COR-L47 (cell line): ENCODE data around the gene FCGR3B.
"Not testable (repeated sequence)": the region's sequence is repeated elsewhere in the genome, so short reads cannot be mapped to it uniquely, and the experiment has no call there.

Experiments used
- DNase-seq: peaks from one replicate; lab custom pipeline; 2025; lab: John Stamatoyannopoulos, UW

Gene FCGR3B

GRCh38 chr1:161638251-161638993 lies 7.4 kb upstream of the FCGR3B start:
- not testable (repeated sequence) for DNase-seq

- DNase-seq = not testable (repeated sequence)
Measured at GRCh38 chr1:161636976-161637375, 6.0 kb upstream of the FCGR3B start.

GRCh38 chr1:161636189-161636782 lies 5.3 kb upstream of the FCGR3B start:
- not testable (repeated sequence) for DNase-seq

- DNase-seq = not testable (repeated sequence)
Measured at GRCh38 chr1:161634993-161635392, 4.0 kb upstream of the FCGR3B start.

GRCh38 chr1:161630128-161630742 lies 741 bp downstream of the FCGR3B start:
- DNase-seq = not testable (repeated sequence)

GRCh38 chr1:161626445-161627146 lies 4.4 kb downstream of the FCGR3B start:
- not testable (repeated sequence) for DNase-seq

- DNase-seq = not testable (repeated sequence)
Measured at GRCh38 chr1:161624605-161625004, 6.4 kb downstream of the FCGR3B start.

- DNase-seq = not testable (repeated sequence)
Measured at GRCh38 chr1:161623401-161624051, 7.5 kb downstream of the FCGR3B start.

- not testable (repeated sequence) for DNase-seq
Measured at GRCh38 chr1:161622054-161622453, 8.9 kb downstream of the FCGR3B start.

GRCh38 chr1:161621181-161622000 lies 9.6 kb downstream of the FCGR3B start:
- DNase-seq = not testable (repeated sequence)

- DNase-seq = not testable (repeated sequence)
Measured at GRCh38 chr1:161620399-161620798, 10.6 kb downstream of the FCGR3B start.

- not testable (repeated sequence) for DNase-seq
Measured at GRCh38 chr1:161618517-161618916, 12.5 kb downstream of the FCGR3B start.

GRCh38 chr1:161616417-161616816 lies 14.6 kb downstream of the FCGR3B start:
- not testable (repeated sequence) for DNase-seq

- not testable (repeated sequence) for DNase-seq
Measured at GRCh38 chr1:161613142-161613514, 17.8 kb downstream of the FCGR3B start.

GRCh38 chr1:161612322-161613141 lies 18.4 kb downstream of the FCGR3B start:
- peak; percentile 94 for DNase-seq

- DNase-seq = peak; percentile 20
Measured at GRCh38 chr1:161611866-161612321, 19.1 kb downstream of the FCGR3B start.

- not testable (repeated sequence) for DNase-seq
Measured at GRCh38 chr1:161610198-161610597, 20.8 kb downstream of the FCGR3B start.

- not testable (repeated sequence) for DNase-seq
Measured at GRCh38 chr1:161606541-161607336, 24.2 kb downstream of the FCGR3B start.
